Measurements from ENCODE around the gene PARVA.

The PARVA gene

GRCh38 chr11:12433571-12434324, 56.4 kb downstream of the PARVA start:
- DNase-seq, result no peak

- DNase-seq, result no peak
Measured at GRCh38 chr11:12434325-12434654, 56.9 kb downstream of the PARVA start.

DNA sequence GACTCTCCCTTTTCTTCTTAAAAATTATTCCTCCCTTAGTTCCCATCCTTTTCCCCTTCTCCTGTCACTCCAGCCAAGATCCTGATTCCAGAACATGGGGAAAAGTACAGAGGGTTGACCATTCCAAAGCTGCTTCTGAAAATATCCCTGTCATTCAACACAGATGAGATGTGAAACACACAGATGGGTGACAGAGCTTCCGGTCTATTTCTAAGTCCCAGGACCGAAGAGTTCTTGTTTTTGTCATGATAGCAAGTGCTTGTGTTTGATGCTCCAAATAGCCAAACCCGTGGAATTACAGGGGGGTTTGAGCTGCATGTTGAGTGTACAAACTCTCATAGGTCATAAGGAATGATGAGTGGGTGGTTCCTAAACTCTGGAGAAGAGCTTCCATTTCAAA, 57.9 kb downstream of the PARVA start:
- no peak for DNase-seq

GRCh38 chr11:12436266-12436665, 58.9 kb downstream of the PARVA start:
- DNase-seq, result no peak

DNA sequence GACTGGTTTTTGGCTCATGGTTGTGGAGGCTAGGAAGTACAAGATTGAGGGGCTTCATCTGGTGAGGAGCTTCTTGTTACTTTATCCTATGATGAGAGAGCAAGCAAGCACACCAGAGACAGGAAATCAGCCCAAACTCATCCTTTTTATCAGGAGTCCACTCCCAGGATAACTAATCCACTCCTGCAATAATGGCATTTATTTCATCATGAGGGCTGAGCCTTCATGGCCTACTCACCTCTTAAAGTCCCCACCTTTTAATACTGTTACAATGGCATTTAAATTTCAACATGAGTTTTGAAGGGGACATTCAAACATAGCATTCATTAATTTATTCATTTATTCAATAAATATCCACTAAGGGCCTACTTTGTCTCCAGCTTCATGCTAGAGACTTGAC, 60.9 kb downstream of the PARVA start:
- DNase-seq, result no peak

- DNase-seq, result no peak
Measured at GRCh38 chr11:12439615-12440014, 62.2 kb downstream of the PARVA start.

GRCh38 chr11:12440565-12440964, 63.2 kb downstream of the PARVA start:
- DNase-seq, result no peak

GRCh38 chr11:12441231-12441861, 64.0 kb downstream of the PARVA start:
- no peak for DNase-seq

GRCh38 chr11:12444601-12445000, 67.2 kb downstream of the PARVA start:
- DNase-seq, result no peak

DNA sequence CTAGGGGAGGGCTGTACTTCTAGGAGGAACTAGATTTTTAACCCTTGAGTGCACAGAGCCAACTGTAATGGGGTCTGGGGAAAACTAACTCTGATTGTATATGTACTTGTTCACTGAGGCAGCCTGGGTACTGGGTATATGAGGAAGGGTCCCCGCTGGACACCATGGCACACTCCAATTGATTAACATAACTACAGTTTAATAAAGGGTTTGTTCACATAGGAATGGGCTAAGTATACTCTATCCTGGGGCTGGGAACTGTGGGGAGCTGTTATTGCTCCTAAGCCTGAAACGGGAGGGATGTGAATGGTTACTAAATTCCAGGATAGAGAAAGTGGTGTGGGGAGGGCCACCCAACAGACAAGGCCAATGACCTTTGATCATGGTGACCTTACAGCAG, 67.6 kb downstream of the PARVA start:
- DNase-seq, result no peak

DNA sequence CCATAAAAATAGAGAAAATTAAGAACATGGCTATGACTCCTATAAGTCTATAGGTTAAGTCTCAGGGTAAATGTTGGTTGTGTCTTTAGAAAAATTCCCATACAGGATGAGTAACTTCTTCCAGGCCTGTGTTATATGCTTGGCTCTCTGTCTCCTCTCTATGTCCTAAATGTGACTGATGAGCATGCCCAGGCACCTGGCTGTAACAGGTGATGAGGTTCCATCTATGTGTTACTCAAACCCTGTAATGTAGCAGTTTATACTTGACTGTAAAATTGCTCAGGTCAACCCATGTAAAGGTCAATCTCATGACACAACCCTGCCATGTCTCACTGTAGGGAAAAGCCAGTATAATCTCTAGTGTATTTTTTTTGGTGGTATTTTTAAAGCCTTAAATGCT, 69.5 kb downstream of the PARVA start:
- no peak for DNase-seq

GRCh38 chr11:12448131-12448939, 71.0 kb downstream of the PARVA start:
- DNase-seq, result no peak

DNA sequence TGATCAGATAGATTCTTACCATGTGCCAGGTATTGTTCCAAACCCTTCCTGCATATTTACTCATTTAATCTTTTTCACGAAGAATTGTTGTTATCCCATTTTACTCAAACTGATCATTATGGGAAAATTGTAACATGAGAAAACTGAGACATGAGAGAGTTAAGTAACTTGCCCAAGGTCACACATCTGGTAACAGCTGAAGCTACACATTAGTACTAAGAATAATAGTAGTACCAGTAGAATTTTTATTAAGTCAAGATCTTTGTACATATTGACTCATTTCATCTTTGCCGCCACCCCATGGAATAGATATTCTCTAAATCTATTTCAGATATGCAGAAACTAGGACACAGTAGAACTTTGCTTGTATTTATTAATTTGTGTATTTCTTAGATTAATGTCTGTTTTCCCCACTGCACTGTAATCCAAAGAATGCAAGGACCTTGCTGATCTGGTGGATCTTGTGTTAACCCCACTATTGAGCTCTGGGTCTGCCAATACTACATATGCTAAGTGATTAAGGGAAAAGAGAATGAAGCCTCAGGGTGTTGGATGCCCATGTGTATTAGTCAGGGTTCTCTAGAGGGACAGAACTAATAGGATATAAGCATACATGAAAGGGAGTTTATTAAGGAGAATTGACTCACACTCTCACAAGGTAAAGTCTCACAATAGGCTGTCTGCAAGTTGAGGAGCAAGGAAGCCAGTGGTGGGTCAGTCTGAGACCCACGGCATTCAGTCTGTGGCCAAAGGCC, 72.8 kb downstream of the PARVA start:
- DNase-seq, result no peak

- no peak for DNase-seq
Measured at GRCh38 chr11:12451179-12451814, 73.9 kb downstream of the PARVA start.

DNA sequence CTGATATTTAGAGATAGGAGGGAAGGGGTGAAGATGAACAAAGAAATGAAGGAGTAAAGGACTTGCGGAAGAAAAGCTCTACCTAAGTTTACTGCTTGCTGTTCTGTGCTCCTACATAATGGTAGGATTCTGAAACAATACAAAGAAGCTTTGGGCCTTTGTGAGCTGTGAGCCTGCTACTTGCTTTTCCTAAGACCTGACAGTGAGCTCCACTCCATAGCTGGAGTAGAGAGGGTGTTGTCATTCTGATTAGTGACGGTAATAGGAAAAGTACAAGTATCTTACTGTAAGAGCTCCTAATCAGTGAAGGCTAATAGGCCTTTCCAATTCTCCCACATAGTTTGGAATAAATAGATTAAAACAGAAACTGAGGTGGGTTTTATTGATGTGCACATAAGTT, 75.9 kb downstream of the PARVA start:
- no peak for DNase-seq

DNA sequence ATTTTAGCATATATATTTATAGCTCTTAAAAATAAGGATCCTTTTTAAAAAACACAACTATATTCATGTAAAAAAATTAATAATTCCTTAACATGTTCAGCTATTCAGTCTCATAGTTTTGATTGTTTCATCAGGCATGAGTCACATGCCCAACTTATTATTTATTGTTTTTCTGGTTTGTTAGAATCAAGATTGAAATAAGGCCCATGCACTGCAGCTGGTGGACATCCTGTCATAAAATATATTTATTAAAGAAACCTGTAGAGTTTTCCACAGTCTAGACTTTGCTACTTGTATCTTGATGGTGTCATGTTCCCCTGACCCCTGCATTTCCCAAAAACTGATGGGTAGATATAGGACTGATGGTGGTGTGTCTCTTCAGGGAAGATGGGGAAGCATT, 77.4 kb downstream of the PARVA start:
- DNase-seq, result no peak

GRCh38 chr11:12455938-12456337, 78.6 kb downstream of the PARVA start:
- no peak for DNase-seq

GRCh38 chr11:12456651-12457579, 79.5 kb downstream of the PARVA start:
- no peak for DNase-seq

- DNase-seq, result no peak
Measured at GRCh38 chr11:12458042-12458441, 80.7 kb downstream of the PARVA start.

DNA sequence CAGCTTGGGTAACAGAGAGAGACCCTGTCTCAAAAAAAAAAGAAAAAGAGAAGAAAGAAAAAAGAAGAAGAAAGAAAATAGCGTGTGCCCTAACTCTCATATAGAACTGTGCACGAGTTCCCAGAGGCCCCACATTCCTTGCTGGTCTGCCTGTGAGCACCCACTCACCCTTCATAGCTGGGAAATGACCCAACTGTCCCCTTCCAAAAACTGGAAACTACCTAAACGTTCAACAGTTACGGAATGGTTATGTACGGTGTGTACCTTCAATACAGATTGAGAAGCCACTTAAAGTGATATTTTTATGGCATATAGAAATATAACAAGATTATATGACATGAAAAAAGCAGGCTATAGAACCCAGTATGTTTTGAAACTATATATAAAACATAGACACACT, 82.0 kb downstream of the PARVA start:
- DNase-seq, result no peak

DNA sequence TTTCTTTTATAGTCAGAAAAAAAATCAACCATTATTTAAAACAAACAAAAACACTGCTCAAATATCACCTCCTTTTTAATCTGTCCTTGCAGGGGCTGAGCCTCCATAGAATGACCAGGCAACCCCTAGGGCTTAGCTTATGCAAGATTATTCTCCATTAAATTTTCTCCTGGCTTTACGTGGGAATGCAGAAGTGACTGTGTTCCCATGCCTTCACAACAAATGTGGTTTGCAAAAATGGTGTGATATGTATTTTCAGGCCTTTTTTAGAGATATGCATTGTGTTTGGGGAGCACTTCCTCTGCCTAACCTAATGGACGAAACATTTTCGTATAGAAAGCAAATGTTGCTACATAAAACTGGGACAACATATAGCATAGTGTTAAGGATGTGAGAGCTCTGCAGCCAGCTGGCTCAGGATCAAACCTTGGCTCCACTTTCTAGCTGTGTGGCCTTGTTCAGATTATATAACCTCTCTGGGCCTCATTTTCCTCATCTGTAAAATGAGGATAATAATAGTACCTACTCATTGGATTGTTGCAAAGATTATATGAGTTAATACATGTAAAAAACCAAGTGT, 82.6 kb downstream of the PARVA start:
- DNase-seq, result no peak

Data from stimulated activated CD4-positive, alpha-beta T cell treated with anti-CD3 and anti-CD28 coated beads, Interleukin-2, amount 100 ng/mL, for 48 hours (primary cell).